K562 (cell line): ENCODE data around the gene PCED1B. TPM values are rescaled to one million over a fixed set of nuclear protein-coding genes. Genes with fewer than 3 reads are reported as not detected.

Source experiments
- ASH1L ChIP-seq: fragments of 450-650 bp; IDR thresholded peaks from 2 replicates; pipeline ENCODE4 v1.6.1; 2018; ENCODE audit warnings: borderline replicate concordance, mild to moderate bottlenecking, low read depth; ENCODE audit not compliant: partially characterized antibody
- BRCA1 ChIP-seq, 2 experiments: fragments of 450-650 bp in 1 of 2; sonication (generic) in 1 of 2; formaldehyde crosslinking in 1 of 2; IDR thresholded peaks; 2 replicates each; pipeline versions ENCODE4 v1.5.0 to v1.6.1; 2017 to 2020; ENCODE audit warnings: mild to moderate bottlenecking in 1 of 2, missing genetic modification reagents in 1 of 2
- EP300 ChIP-seq: IDR thresholded peaks from 2 replicates; pipeline ENCODE4 v1.6.1; 2012; ENCODE audit warnings: low read length, improper control_type of control experiment
- GATAD2A ChIP-seq: fragments of 450-650 bp; IDR thresholded peaks from 2 replicates; pipeline ENCODE4 v1.6.1; 2017
- HINFP ChIP-seq: fragments of 450-650 bp; conservative IDR thresholded peaks from 2 replicates; pipeline ENCODE4 v1.6.1; 2016; ENCODE audit warnings: missing genetic modification characterization, low read depth, mild to moderate bottlenecking, control low read depth, missing compliant biosample characterization
- HMG20A ChIP-seq: fragments of 450-650 bp; formaldehyde crosslinking; conservative IDR thresholded peaks from 2 replicates; pipeline ENCODE4 v1.4.0; 2020; ENCODE audit warnings: mild to moderate bottlenecking, mixed read lengths
- MIER1 ChIP-seq: fragments of 450-650 bp; IDR thresholded peaks from 2 replicates; pipeline ENCODE4 v1.6.1; 2016; ENCODE audit warnings: antibody characterized with exemption, mild to moderate bottlenecking, low read depth
- MTA3 ChIP-seq: fragments of 450-650 bp; formaldehyde crosslinking; IDR thresholded peaks from 2 replicates; pipeline ENCODE4 v1.6.1; 2017; ENCODE audit warnings: mild to moderate bottlenecking, borderline replicate concordance
- NCOA2 ChIP-seq, 2 experiments: fragments of 450-650 bp; IDR thresholded peaks; 2 replicates each; pipeline ENCODE4 v1.6.1; 2018; ENCODE audit warnings: mild to moderate bottlenecking in 2 of 2, moderate library complexity in 1 of 2; ENCODE audit not compliant: partially characterized antibody in 2 of 2
- PHF8 ChIP-seq: fragments of 200-600 bp; sonication (generic); IDR thresholded peaks from 2 replicates; pipeline ENCODE4 v1.6.1; 2012; ENCODE audit warnings: mixed run types, mild to moderate bottlenecking, inconsistent platforms, low read length, moderate library complexity, borderline replicate concordance
- SMARCE1 ChIP-seq: fragments of 450-650 bp; IDR thresholded peaks from 2 replicates; pipeline ENCODE4 v1.7.1; 2016; ENCODE audit warnings: mild to moderate bottlenecking
- SOX6 ChIP-seq: fragments of 450-650 bp; IDR thresholded peaks from 2 replicates; pipeline ENCODE4 v1.6.1; 2014; ENCODE audit warnings: mild to moderate bottlenecking
- TEAD1 ChIP-seq, 2 experiments: fragments of 450-650 bp in 1 of 2; sonication (generic) in 1 of 2; formaldehyde crosslinking; IDR thresholded peaks; 2 replicates each; pipeline versions ENCODE4 v1.4.0 to v1.8.0; 2020 to 2022; ENCODE audit warnings: mild to moderate bottlenecking in 2 of 2, missing genetic modification reagents in 1 of 2
- TGIF2 ChIP-seq: sonication (generic); formaldehyde crosslinking; IDR thresholded peaks from 2 replicates; pipeline ENCODE4 v1.8.1; 2022; ENCODE audit warnings: mild to moderate bottlenecking, missing genetic modification reagents, moderate library complexity
- ZMIZ1 ChIP-seq, 2 experiments: fragments of 150-350 bp in 1 of 2; IDR thresholded peaks; 2 replicates each; pipeline ENCODE4 v1.6.1; 2012 to 2016; ENCODE audit warnings: low read depth in 2 of 2, low read length in 2 of 2, mild to moderate bottlenecking in 1 of 2, moderate library complexity in 1 of 2
- ZNF212 ChIP-seq: fragments of 450-650 bp; formaldehyde crosslinking; IDR thresholded peaks from 2 replicates; pipeline ENCODE4 v1.4.0; 2020; ENCODE audit warnings: mild to moderate bottlenecking
- ZNF274 ChIP-seq: IDR thresholded peaks from 2 replicates; pipeline ENCODE4 v1.6.1; 2011; ENCODE audit warnings: low read depth, mild to moderate bottlenecking, low read length, moderate library complexity, borderline replicate concordance
- ZSCAN29 ChIP-seq: fragments of 450-650 bp; IDR thresholded peaks from 2 replicates; pipeline ENCODE4 v1.6.1; 2017
- polyA plus RNA-seq, 8 experiments: library from polyadenylated mRNA; depleted of rRNA in 4 of 8; stranded (reverse) in 5 of 8; unstranded in 3 of 8; fragments of >200 nt; fragmentation: Nextera tagmentation in 2 of 8; fragmentation: Illumina TruSeq in 1 of 8; extraction: Ambion mirVana in 2 of 8; extraction: Trizol in 1 of 8; gene quantifications; 2 replicates each; pipeline versions ENCODE4 v1.2.1 to v1.2.3, GENCODE V29; 2011 to 2014; ENCODE audit warnings: inconsistent platforms in 1 of 8, missing spikeins in 1 of 8
- total RNA-seq, 7 experiments: library from RNA; depleted of rRNA in 6 of 7; stranded (reverse); fragments of >200 nt in 6 of 7; fragmentation: Illumina TruSeq in 2 of 7; extraction: Trizol in 2 of 7; gene quantifications; 2 replicates each; pipeline versions ENCODE4 v1.2.1 to v1.2.3, GENCODE V29; 2011 to 2021; ENCODE audit warnings: low replicate concordance in 1 of 7
- TF ChIP-seq, protein P1 (sequence below): fragments of 250-450 bp; sonication (Bioruptor Pico); IDR thresholded peaks from 2 replicates; pipeline ENCODE4 v1.9.0; 2021; ENCODE audit warnings: mild to moderate bottlenecking, inconsistent platforms

The PCED1B gene
- total and polyA plus RNA-seq, 9 of the 15 experiments (the other 6 are each of a cell fraction or from before 2014, with no cell fraction given) = 1.2 to 9.3 (median 2.5) TPM

DNA sequence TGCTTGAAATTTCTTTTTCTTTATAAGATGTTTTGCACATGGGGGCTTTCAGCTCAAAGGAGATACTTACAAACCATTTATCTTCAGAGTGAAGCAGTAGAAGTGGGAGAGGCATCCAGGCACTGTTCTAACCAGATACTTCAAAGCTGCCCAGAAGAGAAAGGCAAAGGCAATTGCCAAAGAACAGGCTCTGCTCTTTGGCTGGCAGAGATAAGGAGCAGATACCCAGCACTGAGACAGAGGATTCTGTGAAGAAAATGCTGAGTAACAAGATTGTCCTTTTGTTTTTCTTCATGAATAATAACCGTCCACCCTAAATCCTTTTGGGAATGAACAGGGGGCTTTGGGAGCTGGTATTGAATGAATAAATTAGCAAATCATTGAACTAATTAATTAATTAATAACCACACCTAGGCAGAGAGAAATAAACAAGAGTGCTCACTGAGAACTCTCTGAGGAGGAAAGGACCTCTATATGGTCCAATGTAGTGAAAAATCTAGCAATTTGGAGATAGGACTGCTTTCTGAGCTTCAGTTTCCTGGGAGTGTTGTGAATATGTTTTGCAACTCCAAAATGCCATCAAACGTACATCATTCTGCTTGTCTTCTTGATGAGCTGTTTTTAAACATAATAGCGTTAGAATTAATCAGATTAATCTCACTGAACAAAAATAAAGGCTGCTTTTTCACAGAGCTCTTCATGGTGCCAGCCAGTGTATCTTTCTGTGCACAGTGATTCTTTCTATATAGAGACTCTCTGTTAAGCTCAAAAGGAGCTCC lies 193.2 kb downstream of the PCED1B start (continued):
- TF ChIP-seq ASH1L (no peak), BRCA1 (IDR thresholded peaks at IDR 0.05) (no peak), BRCA1 (CRISPR knock-in tag; IDR thresholded peaks at IDR 0.05) (no peak), TEAD1 (CRISPR knock-in tag; IDR thresholded peaks at IDR 0.05) (no peak), ZMIZ1 (IDR thresholded peaks at IDR 0.05; ENCODE audit: low read depth in 2 of 2, low read length in 2 of 2) (0 out of 4 replicates have a peak, but pooled peaks of 1 of the 2 experiments have one; percentile 47), EP300 (peak; percentile 77; the same call in 1 of the 2 replicates), MTA3 (peak; percentile 82; the same call in 1 of the 2 replicates), HINFP (no peak), ZNF274 (no peak), HMG20A (CRISPR knock-in tag) (no peak), SMARCE1 (peak; percentile 79; the same call in 1 of the 2 replicates), TGIF2 (CRISPR knock-in tag) (no peak), NCOA2 (IDR thresholded peaks at IDR 0.05; ENCODE audit: partially characterized antibody in 2 of 2) (no peak), ZSCAN29 (no peak), ZNF212 (CRISPR knock-in tag) (no peak), MIER1 (no peak), SOX6 (peak; percentile 76), GATAD2A (peak; percentile 82), PHF8 (no peak)
- TF ChIP-seq, protein P1, sequence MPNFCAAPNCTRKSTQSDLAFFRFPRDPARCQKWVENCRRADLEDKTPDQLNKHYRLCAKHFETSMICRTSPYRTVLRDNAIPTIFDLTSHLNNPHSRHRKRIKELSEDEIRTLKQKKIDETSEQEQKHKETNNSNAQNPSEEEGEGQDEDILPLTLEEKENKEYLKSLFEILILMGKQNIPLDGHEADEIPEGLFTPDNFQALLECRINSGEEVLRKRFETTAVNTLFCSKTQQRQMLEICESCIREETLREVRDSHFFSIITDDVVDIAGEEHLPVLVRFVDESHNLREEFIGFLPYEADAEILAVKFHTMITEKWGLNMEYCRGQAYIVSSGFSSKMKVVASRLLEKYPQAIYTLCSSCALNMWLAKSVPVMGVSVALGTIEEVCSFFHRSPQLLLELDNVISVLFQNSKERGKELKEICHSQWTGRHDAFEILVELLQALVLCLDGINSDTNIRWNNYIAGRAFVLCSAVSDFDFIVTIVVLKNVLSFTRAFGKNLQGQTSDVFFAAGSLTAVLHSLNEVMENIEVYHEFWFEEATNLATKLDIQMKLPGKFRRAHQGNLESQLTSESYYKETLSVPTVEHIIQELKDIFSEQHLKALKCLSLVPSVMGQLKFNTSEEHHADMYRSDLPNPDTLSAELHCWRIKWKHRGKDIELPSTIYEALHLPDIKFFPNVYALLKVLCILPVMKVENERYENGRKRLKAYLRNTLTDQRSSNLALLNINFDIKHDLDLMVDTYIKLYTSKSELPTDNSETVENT (CRISPR knock-in tag) = no peak
